GM12864 (cell line): ENCODE measurements around the gene ZIC1.

Source experiments
- DNase-seq: peaks from one replicate; pipeline ENCODE4 v3.0.0-alpha.2; 2011; ENCODE audit warnings: low read depth
- H3K4me3 ChIP-seq: 2 replicates; pipeline ENCODE4 v1.5.1; 2011; ENCODE audit warnings: mild to moderate bottlenecking, low read depth, low read length, control low read depth
- CTCF ChIP-seq: IDR thresholded peaks from 2 replicates; pipeline ENCODE4 v1.5.1; 2011; ENCODE audit warnings: low read depth, mild to moderate bottlenecking, moderate library complexity, low read length, control low read depth, inconsistent platforms; ENCODE audit errors: missing control alignments

Gene ZIC1

GRCh38 chr3:147395899-147396711, 13.1 kb upstream of the ZIC1 start:
- DNase-seq: no peak
- no peak overlapping the region for H3K4me3 ChIP-seq
- no peak for TF ChIP-seq CTCF

DNA sequence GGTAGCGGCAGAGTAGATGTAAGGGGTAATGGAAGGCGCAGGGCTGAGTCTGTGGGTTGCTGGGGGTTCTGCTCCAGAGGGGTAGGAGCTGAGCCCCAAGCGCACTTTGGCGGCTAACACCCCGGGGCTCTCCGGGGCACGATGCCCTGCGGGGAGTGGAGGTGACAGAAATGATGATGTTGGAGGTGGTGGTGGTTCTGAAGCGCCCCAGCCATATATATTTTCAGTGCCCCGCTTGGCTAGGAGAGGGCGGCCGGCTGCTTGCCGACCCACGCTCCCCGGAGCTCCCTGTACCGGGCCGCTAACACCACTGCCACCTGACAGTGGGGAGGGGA, 12.5 kb upstream of the ZIC1 start:
- no peak for TF ChIP-seq CTCF
- no peak overlapping the region for H3K4me3 ChIP-seq
- DNase-seq: no peak

- TF ChIP-seq CTCF: no peak
- H3K4me3 ChIP-seq: no peak overlapping the region
- no peak for DNase-seq
Observed at GRCh38 chr3:147397155-147397874, 11.8 kb upstream of the ZIC1 start.

GRCh38 chr3:147397875-147398812, 11.0 kb upstream of the ZIC1 start:
- TF ChIP-seq CTCF: no peak
- DNase-seq: no peak
- H3K4me3 ChIP-seq: no peak overlapping the region

- H3K4me3 ChIP-seq: no peak overlapping the region
- no peak for TF ChIP-seq CTCF
- DNase-seq: no peak
Observed at GRCh38 chr3:147398813-147399534, 10.2 kb upstream of the ZIC1 start.

DNA sequence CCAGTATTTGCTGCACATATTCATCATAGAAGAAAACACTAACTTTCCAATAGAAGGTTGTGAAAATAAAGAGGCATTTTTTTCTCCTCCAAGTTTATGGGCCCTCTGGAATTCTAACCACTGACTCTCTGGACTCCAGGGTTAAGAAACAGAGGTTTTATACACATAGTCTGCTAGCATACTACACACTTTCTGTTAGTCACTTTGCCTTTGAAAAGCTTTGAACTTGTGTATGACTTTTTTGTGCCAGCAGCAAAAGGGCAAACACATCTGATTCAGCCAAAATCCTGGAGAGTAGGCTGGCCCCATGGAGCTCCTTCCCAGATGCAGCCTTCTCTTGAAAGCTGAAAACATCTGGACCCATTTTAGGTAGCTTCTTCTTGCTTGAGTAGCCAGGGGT, 9.1 kb upstream of the ZIC1 start:
- DNase-seq: no peak
- TF ChIP-seq CTCF: no peak
- H3K4me3 ChIP-seq: no peak overlapping the region
